WTC11 (cell line): ENCODE results near the gene ATP6V0E1.

Experiments used
- ATF1 ChIP-seq: sonication (generic); formaldehyde crosslinking; IDR thresholded peaks from 2 replicates; pipeline ENCODE4 v1.8.1; 2023; ENCODE audit warnings: mild to moderate bottlenecking, moderate library complexity, missing genetic modification reagents
- CREB1 ChIP-seq: sonication (generic); formaldehyde crosslinking; IDR thresholded peaks from 2 replicates; pipeline ENCODE4 v1.8.0; 2023; ENCODE audit warnings: mild to moderate bottlenecking, missing genetic modification reagents
- JUN ChIP-seq: sonication (generic); formaldehyde crosslinking; IDR thresholded peaks from 2 replicates; pipeline ENCODE4 v1.8.0; 2023; ENCODE audit warnings: mild to moderate bottlenecking, missing genetic modification reagents
- SMAD3 ChIP-seq: sonication (generic); formaldehyde crosslinking; IDR thresholded peaks from 2 replicates; pipeline ENCODE4 v1.8.0; 2022; ENCODE audit warnings: missing genetic modification reagents, mild to moderate bottlenecking, borderline replicate concordance
- ZNF138 ChIP-seq: sonication (generic); formaldehyde crosslinking; conservative IDR thresholded peaks from 2 replicates; pipeline ENCODE4 v1.8.1; 2022; ENCODE audit warnings: mild to moderate bottlenecking, moderate library complexity, missing genetic modification reagents
- ZNF423 ChIP-seq: fragments of 250-450 bp; sonication (Bioruptor Pico); IDR thresholded peaks from 2 replicates; pipeline ENCODE4 v2.1.2; 2022; ENCODE audit warnings: mild to moderate bottlenecking, moderate library complexity
- TF ChIP-seq, protein P1 (sequence below): fragments of 200-600 bp; IDR thresholded peaks from 2 replicates; pipeline ENCODE4 v1.8.0; 2022; ENCODE audit warnings: antibody characterized with exemption
- TF ChIP-seq, protein P2 (sequence below): fragments of 250-450 bp; sonication (Bioruptor Pico); IDR thresholded peaks from 2 replicates; pipeline ENCODE4 v2.1.2; 2022; ENCODE audit warnings: mild to moderate bottlenecking, moderate library complexity
- TF ChIP-seq, protein P3 (sequence below): sonication (generic); formaldehyde crosslinking; IDR thresholded peaks from 2 replicates; pipeline ENCODE4 v1.8.1; 2022; ENCODE audit warnings: mild to moderate bottlenecking, moderate library complexity, missing genetic modification reagents
- TF ChIP-seq, protein P4 (sequence below): sonication (generic); formaldehyde crosslinking; IDR thresholded peaks from 2 replicates; pipeline ENCODE4 v1.8.1; 2023; ENCODE audit warnings: mild to moderate bottlenecking, missing genetic modification reagents
- TF ChIP-seq, protein P5 (sequence below): sonication (generic); formaldehyde crosslinking; IDR thresholded peaks from 2 replicates; pipeline ENCODE4 v1.8.1; 2022; ENCODE audit warnings: low read depth, mild to moderate bottlenecking, moderate library complexity, missing genetic modification reagents, borderline replicate concordance
- TF ChIP-seq, protein P6 (sequence below): sonication (generic); formaldehyde crosslinking; conservative IDR thresholded peaks from 2 replicates; pipeline ENCODE4 v1.8.1; 2022; ENCODE audit warnings: mild to moderate bottlenecking, missing genetic modification reagents
- TF ChIP-seq, protein P7 (sequence below): sonication (generic); formaldehyde crosslinking; IDR thresholded peaks from 2 replicates; pipeline ENCODE4 v1.8.1; 2023; ENCODE audit warnings: mild to moderate bottlenecking, missing genetic modification reagents, moderate library complexity

DNA sequence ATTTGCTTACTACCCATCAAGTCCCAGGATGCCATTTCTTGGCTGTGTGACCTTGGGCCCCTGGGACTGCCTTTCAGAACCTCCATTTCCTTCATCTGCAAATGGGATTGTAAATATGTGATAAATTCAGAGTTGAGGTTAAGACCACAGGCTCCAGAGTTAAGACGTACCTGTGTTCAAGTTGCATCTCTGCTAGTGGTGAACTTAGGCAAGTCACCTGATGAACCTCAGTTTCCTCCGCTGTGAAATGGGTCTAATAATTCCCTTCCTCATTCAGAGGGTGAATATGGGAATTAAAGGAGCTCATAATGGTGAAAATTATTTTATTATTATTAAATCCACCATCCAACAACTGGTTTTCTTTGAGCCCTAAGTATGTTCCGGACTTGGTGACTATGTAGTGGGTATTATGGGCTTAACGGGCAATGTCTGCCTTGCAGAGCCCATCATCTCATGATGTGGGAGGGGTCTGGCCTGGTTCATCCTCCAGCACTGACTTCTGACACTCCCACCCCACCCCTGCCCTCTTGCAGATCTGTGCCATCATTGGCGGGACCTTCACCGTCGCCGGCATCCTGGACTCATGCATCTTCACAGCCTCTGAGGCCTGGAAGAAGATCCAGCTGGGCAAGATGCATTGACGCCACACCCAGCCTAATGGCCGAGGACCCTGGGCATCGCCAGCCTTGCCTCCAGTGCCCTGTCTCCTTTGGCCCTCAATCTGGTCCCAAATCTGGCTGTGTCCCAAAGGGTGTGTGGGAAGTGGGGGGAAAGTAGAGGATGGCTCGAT is 33.2 kb upstream of the ATP6V0E1 start:
- TF ChIP-seq, protein P1, sequence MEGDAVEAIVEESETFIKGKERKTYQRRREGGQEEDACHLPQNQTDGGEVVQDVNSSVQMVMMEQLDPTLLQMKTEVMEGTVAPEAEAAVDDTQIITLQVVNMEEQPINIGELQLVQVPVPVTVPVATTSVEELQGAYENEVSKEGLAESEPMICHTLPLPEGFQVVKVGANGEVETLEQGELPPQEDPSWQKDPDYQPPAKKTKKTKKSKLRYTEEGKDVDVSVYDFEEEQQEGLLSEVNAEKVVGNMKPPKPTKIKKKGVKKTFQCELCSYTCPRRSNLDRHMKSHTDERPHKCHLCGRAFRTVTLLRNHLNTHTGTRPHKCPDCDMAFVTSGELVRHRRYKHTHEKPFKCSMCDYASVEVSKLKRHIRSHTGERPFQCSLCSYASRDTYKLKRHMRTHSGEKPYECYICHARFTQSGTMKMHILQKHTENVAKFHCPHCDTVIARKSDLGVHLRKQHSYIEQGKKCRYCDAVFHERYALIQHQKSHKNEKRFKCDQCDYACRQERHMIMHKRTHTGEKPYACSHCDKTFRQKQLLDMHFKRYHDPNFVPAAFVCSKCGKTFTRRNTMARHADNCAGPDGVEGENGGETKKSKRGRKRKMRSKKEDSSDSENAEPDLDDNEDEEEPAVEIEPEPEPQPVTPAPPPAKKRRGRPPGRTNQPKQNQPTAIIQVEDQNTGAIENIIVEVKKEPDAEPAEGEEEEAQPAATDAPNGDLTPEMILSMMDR: no peak
- TF ChIP-seq, protein P2, sequence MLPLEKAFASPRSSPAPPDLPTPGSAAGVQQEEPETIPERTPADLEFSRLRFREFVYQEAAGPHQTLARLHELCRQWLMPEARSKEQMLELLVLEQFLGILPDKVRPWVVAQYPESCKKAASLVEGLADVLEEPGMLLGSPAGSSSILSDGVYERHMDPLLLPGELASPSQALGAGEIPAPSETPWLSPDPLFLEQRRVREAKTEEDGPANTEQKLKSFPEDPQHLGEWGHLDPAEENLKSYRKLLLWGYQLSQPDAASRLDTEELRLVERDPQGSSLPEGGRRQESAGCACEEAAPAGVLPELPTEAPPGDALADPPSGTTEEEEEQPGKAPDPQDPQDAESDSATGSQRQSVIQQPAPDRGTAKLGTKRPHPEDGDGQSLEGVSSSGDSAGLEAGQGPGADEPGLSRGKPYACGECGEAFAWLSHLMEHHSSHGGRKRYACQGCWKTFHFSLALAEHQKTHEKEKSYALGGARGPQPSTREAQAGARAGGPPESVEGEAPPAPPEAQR (CRISPR knock-in tag): no peak
- TF ChIP-seq, protein P3, sequence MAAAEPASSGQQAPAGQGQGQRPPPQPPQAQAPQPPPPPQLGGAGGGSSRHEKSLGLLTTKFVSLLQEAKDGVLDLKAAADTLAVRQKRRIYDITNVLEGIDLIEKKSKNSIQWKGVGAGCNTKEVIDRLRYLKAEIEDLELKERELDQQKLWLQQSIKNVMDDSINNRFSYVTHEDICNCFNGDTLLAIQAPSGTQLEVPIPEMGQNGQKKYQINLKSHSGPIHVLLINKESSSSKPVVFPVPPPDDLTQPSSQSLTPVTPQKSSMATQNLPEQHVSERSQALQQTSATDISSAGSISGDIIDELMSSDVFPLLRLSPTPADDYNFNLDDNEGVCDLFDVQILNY (CRISPR knock-in tag): no peak
- no peak for TF ChIP-seq ATF1
- TF ChIP-seq, protein P4, sequence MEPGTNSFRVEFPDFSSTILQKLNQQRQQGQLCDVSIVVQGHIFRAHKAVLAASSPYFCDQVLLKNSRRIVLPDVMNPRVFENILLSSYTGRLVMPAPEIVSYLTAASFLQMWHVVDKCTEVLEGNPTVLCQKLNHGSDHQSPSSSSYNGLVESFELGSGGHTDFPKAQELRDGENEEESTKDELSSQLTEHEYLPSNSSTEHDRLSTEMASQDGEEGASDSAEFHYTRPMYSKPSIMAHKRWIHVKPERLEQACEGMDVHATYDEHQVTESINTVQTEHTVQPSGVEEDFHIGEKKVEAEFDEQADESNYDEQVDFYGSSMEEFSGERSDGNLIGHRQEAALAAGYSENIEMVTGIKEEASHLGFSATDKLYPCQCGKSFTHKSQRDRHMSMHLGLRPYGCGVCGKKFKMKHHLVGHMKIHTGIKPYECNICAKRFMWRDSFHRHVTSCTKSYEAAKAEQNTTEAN (CRISPR knock-in tag): no peak
- TF ChIP-seq, protein P5, sequence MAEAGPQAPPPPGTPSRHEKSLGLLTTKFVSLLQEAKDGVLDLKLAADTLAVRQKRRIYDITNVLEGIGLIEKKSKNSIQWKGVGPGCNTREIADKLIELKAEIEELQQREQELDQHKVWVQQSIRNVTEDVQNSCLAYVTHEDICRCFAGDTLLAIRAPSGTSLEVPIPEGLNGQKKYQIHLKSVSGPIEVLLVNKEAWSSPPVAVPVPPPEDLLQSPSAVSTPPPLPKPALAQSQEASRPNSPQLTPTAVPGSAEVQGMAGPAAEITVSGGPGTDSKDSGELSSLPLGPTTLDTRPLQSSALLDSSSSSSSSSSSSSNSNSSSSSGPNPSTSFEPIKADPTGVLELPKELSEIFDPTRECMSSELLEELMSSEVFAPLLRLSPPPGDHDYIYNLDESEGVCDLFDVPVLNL (CRISPR knock-in tag): no peak
- TF ChIP-seq SMAD3: no peak
- no peak for TF ChIP-seq ZNF423 (CRISPR knock-in tag)
- no peak for TF ChIP-seq JUN (CRISPR knock-in tag)
- TF ChIP-seq ZNF138 (CRISPR knock-in tag): no peak
- TF ChIP-seq, protein P6, sequence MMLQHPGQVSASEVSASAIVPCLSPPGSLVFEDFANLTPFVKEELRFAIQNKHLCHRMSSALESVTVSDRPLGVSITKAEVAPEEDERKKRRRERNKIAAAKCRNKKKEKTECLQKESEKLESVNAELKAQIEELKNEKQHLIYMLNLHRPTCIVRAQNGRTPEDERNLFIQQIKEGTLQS (CRISPR knock-in tag): no peak
- TF ChIP-seq, protein P7, sequence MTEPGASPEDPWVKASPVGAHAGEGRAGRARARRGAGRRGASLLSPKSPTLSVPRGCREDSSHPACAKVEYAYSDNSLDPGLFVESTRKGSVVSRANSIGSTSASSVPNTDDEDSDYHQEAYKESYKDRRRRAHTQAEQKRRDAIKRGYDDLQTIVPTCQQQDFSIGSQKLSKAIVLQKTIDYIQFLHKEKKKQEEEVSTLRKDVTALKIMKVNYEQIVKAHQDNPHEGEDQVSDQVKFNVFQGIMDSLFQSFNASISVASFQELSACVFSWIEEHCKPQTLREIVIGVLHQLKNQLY (CRISPR knock-in tag): no peak
- TF ChIP-seq CREB1 (CRISPR knock-in tag): no peak
